GM13976 (cell line): ENCODE results near the gene EGLN3.

Source experiments
- DNase-seq: peaks from one replicate; pipeline ENCODE4 v3.0.0; 2012; ENCODE audit warnings: low spot score
- in situ Hi-C: fragments of 300-500 bp; cut with MboI; formaldehyde crosslinking; loops from one replicate; pipeline ENCODE4 v1.12.0; 2022; ENCODE audit warnings: low sequenced_read_pairs, mixed read lengths, inconsistent platforms; ENCODE audit not compliant: unreplicated experiment
- TF ChIP-seq, protein P1 (sequence below): IDR thresholded peaks from 2 replicates; pipeline ENCODE4 v1.5.1; 2012; ENCODE audit warnings: borderline replicate concordance, mild to moderate bottlenecking; ENCODE audit not compliant: insufficient read depth; ENCODE audit errors: extremely low read depth, missing control alignments, control extremely low read depth

Gene EGLN3

DNA sequence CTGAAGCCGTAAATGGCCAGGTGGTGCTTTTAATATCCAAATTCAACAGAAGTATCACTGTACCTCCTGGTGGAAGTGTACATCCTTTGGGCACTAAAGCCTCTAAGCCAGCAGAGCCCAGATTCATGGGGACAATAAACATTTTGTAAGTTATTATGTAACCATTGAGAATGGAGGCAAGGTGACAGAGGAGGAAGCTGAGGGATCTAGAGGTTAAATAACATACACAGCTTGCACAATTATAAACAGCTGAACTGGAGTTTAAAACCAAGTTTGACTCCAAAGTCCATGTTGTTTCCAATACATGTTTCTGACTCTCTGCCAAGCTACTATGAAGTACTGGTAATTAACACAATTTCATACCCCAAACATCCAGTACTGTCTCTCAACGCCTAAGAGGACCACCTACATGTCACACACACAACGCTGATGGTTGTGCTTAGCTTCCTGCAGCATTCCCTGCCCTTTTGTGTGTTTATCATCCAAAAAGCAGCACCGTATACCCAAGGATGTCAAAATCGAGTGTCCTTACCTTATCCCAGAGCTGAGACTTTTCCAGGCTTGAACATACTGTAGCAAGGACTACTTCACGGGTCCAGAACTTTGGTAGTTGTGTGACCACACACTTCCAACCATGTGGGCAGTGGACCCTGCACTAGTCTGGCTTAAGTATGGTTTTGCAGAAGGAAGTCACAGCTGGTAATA is 41.3 kb downstream of the EGLN3 start:
- in situ Hi-C loops: no loop called here
- DNase-seq: no peak

DNA sequence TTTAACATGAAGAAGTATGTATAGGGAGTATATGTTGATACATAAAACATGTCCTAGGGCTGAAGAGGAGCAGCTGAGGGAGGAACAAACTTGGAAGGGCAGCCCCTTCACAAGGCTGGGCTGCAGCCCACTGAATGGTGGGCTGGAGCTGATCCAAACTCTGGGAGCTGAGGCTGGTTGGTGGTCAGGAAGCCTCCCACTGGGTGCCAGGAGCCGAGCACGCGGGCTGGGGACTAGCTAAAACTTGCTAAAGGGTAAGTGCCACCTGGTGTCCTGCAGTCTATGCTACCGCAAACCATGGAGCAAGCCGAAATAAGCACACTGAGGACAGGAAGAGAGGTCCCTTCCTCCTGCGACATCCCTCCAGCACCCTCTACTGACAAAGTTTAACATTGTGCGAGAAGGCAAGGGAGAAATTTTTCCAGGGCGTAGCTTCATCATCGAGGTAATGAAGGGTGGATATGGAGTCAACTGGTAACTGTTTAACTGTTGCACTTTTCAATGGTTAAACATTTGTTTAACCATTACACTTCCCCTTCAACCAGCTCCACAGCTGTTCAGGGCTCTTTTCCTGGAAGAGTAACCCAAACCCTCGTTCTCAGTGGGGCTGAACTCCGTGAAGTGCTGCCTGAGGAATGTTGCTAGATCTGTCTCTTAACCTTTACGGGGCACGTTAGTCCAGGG is 42.2 kb downstream of the EGLN3 start:
- no peak for DNase-seq
- in situ Hi-C loops: no loop called here
- TF ChIP-seq, protein P1, sequence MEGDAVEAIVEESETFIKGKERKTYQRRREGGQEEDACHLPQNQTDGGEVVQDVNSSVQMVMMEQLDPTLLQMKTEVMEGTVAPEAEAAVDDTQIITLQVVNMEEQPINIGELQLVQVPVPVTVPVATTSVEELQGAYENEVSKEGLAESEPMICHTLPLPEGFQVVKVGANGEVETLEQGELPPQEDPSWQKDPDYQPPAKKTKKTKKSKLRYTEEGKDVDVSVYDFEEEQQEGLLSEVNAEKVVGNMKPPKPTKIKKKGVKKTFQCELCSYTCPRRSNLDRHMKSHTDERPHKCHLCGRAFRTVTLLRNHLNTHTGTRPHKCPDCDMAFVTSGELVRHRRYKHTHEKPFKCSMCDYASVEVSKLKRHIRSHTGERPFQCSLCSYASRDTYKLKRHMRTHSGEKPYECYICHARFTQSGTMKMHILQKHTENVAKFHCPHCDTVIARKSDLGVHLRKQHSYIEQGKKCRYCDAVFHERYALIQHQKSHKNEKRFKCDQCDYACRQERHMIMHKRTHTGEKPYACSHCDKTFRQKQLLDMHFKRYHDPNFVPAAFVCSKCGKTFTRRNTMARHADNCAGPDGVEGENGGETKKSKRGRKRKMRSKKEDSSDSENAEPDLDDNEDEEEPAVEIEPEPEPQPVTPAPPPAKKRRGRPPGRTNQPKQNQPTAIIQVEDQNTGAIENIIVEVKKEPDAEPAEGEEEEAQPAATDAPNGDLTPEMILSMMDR: no peak

More for the DNA sequence above, 41.3 kb downstream of the EGLN3 start:
- TF ChIP-seq, protein P1: no peak

DNA sequence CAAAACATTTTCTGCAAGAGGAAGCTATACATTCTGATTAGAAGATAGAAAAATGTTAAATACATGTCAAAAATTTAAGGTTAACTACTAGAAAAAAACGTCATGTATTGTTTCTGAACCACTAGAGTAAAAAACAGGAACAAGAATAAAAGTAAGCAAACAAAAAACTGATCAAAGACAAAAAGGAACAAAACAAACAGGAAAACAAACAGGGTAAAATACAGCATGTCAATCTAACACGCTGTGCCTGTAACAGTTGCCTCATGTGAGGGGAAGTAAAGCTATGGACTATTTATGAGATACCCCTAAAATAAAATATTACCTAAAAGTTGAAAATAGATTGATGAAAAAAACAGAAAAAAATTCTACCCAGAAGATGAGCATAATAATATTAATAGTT is 43.9 kb downstream of the EGLN3 start:
- no peak for DNase-seq
- in situ Hi-C loops: no loop called here
- TF ChIP-seq, protein P1: no peak

DNA sequence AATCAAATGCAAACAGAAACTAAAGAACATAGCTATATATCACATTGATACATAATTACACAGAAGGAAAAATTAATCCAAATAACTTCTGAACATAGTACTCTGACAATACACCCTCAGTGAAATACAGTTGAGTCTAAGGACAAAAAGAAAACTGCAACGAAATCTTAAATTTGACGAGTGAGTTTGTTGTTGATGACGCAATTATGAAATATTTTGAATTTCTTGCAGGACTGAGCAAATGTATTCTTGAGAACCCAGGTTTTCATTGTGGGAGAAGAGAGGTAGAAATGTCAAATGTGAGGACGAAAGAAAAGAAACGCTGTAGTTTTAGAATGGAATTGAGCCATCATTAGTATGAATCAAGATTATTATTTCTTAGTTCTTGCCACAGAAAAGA is 46.3 kb downstream of the EGLN3 start:
- TF ChIP-seq, protein P1: no peak
- DNase-seq: no peak
- in situ Hi-C loops: no loop called here

DNA sequence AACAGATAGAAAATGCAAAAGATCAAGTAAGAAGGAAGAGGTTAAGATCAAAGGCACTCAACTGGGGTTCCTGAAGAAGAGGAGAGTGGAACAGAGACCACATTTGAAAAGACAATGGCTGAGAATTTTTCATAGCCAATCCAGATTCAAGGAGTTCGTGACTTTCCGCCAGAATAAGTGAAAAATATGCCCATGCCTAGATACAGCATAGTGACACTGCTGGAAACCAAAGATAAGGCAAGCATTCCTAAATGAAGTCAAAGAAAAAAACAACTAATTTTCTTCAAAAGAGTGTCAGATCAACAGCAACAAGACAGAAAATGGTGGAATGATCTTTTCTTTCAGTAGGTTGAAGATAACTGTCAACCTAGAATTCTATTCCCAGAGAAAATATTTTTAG is 47.5 kb downstream of the EGLN3 start:
- in situ Hi-C loops: no loop called here
- no peak for DNase-seq
- TF ChIP-seq, protein P1: no peak

DNA sequence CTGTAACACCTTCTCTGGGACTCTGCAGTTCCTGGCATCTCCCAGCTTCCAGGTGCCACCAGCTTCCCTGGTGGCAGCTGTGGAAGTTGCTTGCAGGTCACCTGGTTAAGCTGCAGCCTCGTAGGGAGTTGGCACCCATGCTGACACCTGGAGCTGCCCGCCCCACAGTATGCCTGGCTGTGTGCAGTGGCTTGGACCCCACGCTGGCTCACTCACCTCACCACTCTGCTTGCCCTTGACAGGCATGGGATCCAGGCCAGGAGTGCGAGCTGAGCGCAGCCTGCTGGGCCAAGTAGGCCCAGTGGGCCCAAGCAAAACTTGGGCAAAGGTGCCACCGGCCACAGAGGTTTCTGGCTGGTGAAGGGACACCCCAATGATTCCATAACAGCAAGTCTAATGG is 48.5 kb downstream of the EGLN3 start:
- TF ChIP-seq, protein P1: no peak
- DNase-seq: no peak
- in situ Hi-C loops: no loop called here
